ENCODE data around the gene PLB1.

DNA sequence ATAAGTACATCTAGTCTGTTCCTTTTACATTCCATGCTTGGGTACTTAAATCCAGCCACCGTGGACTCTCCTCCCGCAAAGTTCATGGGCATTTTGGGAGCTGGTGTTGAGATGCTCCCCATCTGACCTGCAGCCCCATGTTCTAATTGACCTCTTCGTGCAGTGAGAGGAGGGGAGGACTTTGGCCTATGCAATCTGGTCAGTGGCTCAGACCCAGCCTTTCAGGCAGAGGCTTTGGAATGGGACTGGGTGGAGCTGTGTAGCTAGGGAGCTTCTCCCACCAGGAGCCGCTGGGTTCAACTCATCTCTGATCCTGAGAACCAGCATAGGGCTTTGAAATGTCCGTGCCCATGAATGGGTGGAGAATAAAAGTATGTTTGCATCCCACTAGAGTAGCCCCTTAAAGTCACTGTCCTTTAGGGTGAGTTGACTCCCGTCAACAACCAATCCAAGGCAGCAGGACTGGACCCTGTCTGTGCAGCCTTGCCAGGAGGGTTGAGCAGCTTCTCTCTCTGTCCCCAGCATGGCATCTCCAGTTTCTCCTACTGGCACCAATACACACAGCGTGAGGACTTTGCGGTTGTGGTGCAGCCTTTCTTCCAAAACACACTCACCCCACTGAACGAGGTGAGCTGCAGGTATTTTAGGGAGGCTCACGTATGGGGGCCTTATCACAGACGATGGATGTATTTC is 135.8 kb downstream of the PLB1 start:
- TF ChIP-seq, protein P1, sequence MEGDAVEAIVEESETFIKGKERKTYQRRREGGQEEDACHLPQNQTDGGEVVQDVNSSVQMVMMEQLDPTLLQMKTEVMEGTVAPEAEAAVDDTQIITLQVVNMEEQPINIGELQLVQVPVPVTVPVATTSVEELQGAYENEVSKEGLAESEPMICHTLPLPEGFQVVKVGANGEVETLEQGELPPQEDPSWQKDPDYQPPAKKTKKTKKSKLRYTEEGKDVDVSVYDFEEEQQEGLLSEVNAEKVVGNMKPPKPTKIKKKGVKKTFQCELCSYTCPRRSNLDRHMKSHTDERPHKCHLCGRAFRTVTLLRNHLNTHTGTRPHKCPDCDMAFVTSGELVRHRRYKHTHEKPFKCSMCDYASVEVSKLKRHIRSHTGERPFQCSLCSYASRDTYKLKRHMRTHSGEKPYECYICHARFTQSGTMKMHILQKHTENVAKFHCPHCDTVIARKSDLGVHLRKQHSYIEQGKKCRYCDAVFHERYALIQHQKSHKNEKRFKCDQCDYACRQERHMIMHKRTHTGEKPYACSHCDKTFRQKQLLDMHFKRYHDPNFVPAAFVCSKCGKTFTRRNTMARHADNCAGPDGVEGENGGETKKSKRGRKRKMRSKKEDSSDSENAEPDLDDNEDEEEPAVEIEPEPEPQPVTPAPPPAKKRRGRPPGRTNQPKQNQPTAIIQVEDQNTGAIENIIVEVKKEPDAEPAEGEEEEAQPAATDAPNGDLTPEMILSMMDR (IDR thresholded peaks at IDR 0.05; ENCODE audit: low read length): no peak
- no peak for TF ChIP-seq EZH2 (IDR thresholded peaks at IDR 0.05; ENCODE audit: borderline replicate concordance, low read length)

Measured in OCI-LY1 (cell line).